ENCODE measurements around the gene TMEM94.

DNA sequence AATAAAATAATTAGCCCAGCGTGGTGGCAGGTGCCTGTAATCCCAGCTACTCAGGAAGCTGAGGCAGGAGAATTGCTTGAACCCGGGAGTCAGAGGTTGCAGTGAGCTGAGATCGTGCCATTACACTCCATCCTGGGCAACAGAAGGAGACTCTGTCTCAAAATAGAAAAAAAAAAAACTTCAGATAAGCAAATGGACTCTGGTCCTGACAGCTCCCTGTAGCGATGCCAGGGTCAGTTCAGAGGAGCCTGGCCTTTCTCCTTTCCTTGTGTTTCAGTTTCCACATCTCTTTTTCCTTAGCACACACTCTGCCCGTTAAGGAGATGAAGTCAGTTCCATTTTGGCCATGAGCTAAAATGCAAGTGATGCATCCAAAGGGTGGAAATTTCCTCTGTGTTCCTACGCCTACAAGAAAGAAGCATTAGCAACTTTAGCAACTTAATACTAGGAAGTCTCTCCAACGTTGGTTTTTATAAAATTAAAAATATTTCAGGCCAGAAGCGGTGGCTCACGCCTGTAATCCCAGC is 39.3 kb upstream of the TMEM94 start:
- TF ChIP-seq POLR2AphosphoS5 (IDR thresholded peaks at IDR 0.05; ENCODE audit: low read depth, low read length) (no peak), POLR2A (IDR thresholded peaks at IDR 0.05; ENCODE audit: low read depth, low read length) (no peak)

All from GM12891 (cell line).